ENCODE results near the gene STARD3.

DNA sequence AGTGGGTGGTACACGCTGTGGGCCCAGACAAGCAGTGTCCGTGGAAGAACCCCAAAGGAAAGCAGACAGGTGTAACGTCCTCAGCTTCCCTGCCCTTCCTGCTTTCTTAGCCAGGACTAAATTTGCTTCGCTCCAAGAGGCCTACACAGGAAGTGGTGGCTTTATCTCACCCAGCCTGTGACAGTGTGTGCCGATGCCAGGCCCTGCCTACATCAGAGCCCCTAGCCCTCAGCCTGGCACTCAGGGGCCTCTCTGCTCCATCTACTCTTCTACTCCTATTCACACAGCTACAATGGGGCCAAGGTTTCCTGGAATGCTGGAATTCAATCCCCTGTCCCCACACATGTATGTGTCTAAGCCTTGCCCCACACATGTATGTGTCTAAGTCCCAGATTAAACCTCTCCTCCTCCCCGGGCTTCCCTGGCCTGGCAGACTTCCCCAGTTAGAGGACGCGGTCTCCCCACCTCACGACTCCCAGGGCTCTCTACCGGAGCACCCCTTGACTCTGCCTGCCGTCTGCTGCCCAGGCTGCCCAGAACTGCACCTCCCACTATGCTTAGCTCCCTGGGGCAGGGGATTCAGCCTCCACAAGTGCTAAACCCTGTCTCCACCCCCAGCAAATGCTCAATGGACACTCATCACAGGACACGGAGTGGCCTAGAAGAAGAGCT lies 42.7 kb downstream of the STARD3 start:
- TF ChIP-seq, protein P1, sequence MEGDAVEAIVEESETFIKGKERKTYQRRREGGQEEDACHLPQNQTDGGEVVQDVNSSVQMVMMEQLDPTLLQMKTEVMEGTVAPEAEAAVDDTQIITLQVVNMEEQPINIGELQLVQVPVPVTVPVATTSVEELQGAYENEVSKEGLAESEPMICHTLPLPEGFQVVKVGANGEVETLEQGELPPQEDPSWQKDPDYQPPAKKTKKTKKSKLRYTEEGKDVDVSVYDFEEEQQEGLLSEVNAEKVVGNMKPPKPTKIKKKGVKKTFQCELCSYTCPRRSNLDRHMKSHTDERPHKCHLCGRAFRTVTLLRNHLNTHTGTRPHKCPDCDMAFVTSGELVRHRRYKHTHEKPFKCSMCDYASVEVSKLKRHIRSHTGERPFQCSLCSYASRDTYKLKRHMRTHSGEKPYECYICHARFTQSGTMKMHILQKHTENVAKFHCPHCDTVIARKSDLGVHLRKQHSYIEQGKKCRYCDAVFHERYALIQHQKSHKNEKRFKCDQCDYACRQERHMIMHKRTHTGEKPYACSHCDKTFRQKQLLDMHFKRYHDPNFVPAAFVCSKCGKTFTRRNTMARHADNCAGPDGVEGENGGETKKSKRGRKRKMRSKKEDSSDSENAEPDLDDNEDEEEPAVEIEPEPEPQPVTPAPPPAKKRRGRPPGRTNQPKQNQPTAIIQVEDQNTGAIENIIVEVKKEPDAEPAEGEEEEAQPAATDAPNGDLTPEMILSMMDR (IDR thresholded peaks at IDR 0.05; ENCODE audit: poor library complexity): no peak
- no peak for TF ChIP-seq EZH2 (IDR thresholded peaks at IDR 0.05; ENCODE audit: borderline replicate concordance)

All from hepatocyte (in vitro differentiated cells).